ENCODE measurements around the gene PTPRN2. TPM values are rescaled to one million over a fixed set of nuclear protein-coding genes. Genes with fewer than 3 reads are reported as not detected.

Gene PTPRN2
- total and polyA plus RNA-seq, 9 of the 15 experiments (the other 6 are each of a cell fraction or from before 2014, with no cell fraction given): not detected

DNA sequence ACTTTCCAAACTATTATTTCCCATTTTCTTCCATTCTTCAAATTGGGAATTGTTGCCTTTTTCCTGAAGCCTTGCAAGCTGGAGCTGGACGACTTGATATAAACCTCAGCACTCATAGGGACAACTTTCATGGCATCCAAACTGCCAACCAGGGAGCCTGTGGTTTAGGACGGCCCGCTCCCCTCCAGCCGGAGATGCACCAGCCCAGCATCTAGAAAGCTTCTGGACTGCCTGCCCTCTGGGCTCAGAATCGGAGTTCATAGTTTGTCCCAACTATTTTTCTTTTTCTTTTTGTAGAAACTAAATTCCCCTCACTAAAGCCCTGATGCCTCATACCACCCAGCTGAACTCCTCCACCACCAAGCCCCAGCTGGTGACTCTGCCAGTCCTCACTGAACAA lies 1050.6 kb downstream of the PTPRN2 start:
- peaks cover 13% of the 10 kb centered on the region for H4K20me1 ChIP-seq (replicated peaks; ENCODE audit: control insufficient read depth, insufficient read depth, low read length)
- H2AFZ ChIP-seq (ENCODE audit: low read depth, low read length): no peak overlapping the region
- H3K9me3 ChIP-seq (replicated peaks; ENCODE audit: control insufficient read depth, insufficient read depth, low read depth, low read length): no peaks in the 10 kb centered on the region; the same call in 1 of the 2 replicates
- H3K4me3 ChIP-seq: no peak overlapping the region
- no peak overlapping the region for H3K4me2 ChIP-seq (ENCODE audit: insufficient read depth, low read length)
- no peak overlapping the region for H3K9ac ChIP-seq (ENCODE audit: insufficient read depth in 1 of 2, low read depth in 2 of 2, low read length in 2 of 2)
- no peaks in the 10 kb centered on the region for H3K79me2 ChIP-seq (ENCODE audit: control insufficient read depth, insufficient read depth, low read length)
- H3K36me3 ChIP-seq (ENCODE audit: control insufficient read depth, insufficient read depth, low read length): no peaks in the 10 kb centered on the region
- ChIA-PET POLR2A (no interaction called here), CTCF (ENCODE audit: low intra/inter-chr PET ratio) (no interaction called here)
- no TSS peak for BruUV-seq (replicated peaks)
- no peak overlapping the region for H3K27ac ChIP-seq (ENCODE audit: extremely low read depth, low read depth, low read length)
- no peak for ATAC-seq
- peaks cover 54 to 66% of the 10 kb centered on the region in 2 experiments for H3K27me3 ChIP-seq (ENCODE audit: control insufficient read depth in 2 of 2, insufficient read depth in 2 of 2, low read length in 2 of 2)
- TF ChIP-seq BRD9 (IDR thresholded peaks at IDR 0.05; ENCODE audit: low read depth, partially characterized antibody) (no peak), HEY1 (CRISPR knock-in tag; IDR thresholded peaks at IDR 0.05; ENCODE audit: borderline replicate concordance) (no peak), ARHGAP35 (IDR thresholded peaks at IDR 0.05; ENCODE audit: partially characterized antibody) (no peak), DDX20 (tag; IDR thresholded peaks at IDR 0.05; ENCODE audit: low read depth) (no peak), FOSL1 (tag; conservative IDR thresholded peaks at IDR 0.05) (no peak), SOX6 (IDR thresholded peaks at IDR 0.05) (no peak), POU5F1 (IDR thresholded peaks at IDR 0.05; ENCODE audit: borderline replicate concordance, low read depth, low read length, partially characterized antibody) (no peak), GTF2B (IDR thresholded peaks at IDR 0.05; ENCODE audit: extremely low read depth, insufficient read length) (no peak), TCF7 (IDR thresholded peaks at IDR 0.05; ENCODE audit: borderline replicate concordance) (no peak), ZNF217 (CRISPR knock-in tag; IDR thresholded peaks at IDR 0.05) (no peak)
- TF ChIP-seq, protein P1, sequence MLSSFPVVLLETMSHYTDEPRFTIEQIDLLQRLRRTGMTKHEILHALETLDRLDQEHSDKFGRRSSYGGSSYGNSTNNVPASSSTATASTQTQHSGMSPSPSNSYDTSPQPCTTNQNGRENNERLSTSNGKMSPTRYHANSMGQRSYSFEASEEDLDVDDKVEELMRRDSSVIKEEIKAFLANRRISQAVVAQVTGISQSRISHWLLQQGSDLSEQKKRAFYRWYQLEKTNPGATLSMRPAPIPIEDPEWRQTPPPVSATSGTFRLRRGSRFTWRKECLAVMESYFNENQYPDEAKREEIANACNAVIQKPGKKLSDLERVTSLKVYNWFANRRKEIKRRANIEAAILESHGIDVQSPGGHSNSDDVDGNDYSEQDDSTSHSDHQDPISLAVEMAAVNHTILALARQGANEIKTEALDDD (IDR thresholded peaks at IDR 0.05): no peak
- H3K4me1 ChIP-seq (replicated peaks in 1 of 2; ENCODE audit: control insufficient read depth in 2 of 2, insufficient read depth in 2 of 2, low read length in 2 of 2): 0 out of 5 replicates have a peak, but pooled peaks cover 0 to 3% of the 10 kb centered on the region in 2 experiments
- H3K9me1 ChIP-seq (ENCODE audit: control insufficient read depth, insufficient read depth, low read length): no peaks in the 10 kb centered on the region
- DNase-seq (ENCODE audit: extremely low read depth in 1 of 4, low spot score in 3 of 4): no peak
- FAIRE-seq: no peak
- intact Hi-C loops (cut with micrococcal nuclease): no loop called here
- under 1% methylated on average over 5 of the region's 5 CpGs for WGBS (ENCODE audit: insufficient coverage, low coverage, missing lambda C conversion rate)
- in situ Hi-C loops (cut with MboI): no loop called here
